ENCODE data around the gene ASS1.

GRCh38 chr9:130542457-130543228 lies 97.9 kb downstream of the ASS1 start:
- TF ChIP-seq CTCF (conservative IDR thresholded peaks at IDR 0.05): no peak
- TF ChIP-seq ZFX (IDR thresholded peaks at IDR 0.05): no peak

Data from C4-2B (cell line).